IPS-18c (cell line): ENCODE results near the gene URGCP.
"Not testable (repeated sequence)": the region's sequence is repeated elsewhere in the genome, so short reads cannot be mapped to it uniquely, and the experiment has no call there.

Experiments
- H3K4me3 ChIP-seq: 2 replicates; pipeline ENCODE4 v1.7.0; 2013; ENCODE audit warnings: low read depth, mild to moderate bottlenecking, low read length, moderate library complexity; ENCODE audit not compliant: insufficient read depth
- H3K9me3 ChIP-seq: one replicate; pipeline ENCODE4 v1.6.1; 2013; ENCODE audit warnings: mild to moderate bottlenecking, low read length, moderate library complexity; ENCODE audit not compliant: control insufficient read depth, insufficient read depth

Gene URGCP

DNA sequence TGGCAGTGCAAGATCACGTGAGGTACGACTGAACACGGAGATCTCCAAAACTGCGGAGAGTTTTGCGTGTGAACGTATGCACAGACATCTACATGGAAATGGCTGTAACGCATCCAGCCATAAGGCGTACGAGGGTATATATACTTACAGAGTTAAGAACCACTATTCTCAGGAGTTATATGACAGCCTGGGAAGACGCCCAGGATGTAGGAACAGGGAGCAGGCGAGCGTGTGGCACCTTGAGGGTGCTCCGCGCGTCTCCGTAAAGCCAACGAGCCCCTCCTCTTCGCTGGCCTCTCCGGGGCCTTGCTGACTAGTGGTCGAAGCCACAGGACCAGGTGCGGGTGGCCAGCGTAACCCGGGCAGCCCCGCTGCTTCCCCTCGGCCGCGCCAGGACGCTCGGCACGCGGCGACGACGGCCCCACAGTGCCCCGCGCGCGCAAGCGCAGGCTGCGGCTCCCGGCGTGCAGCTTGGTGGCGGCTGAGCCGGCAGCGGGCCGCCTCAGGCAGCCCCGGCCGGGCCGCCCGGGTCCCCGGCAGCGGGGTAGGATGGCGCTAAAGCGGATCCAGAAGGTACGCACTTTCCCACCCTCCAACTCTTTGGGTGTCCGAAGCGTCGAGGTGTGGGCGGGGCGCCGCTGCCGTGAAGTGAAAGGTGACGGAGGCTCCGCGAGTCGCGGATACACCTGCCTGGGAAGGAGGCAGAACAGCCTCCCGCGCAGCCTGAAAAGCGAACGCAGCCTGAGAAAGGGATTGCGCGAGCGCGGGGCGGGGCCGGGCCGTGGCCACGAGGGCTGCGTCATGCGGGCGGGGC lies 19.8 kb upstream of the URGCP start, which contains the start of gene UBE2D4:
UBE2D4 (plus strand) TSS at position 453 of the 814 bp plus-strand sequence; CDS start at position 550, 97 bp downstream.
- no peaks in the 10 kb centered on the region for H3K9me3 ChIP-seq
- peak within 1 kb of the TSS; percentile 38 for H3K4me3 ChIP-seq

DNA sequence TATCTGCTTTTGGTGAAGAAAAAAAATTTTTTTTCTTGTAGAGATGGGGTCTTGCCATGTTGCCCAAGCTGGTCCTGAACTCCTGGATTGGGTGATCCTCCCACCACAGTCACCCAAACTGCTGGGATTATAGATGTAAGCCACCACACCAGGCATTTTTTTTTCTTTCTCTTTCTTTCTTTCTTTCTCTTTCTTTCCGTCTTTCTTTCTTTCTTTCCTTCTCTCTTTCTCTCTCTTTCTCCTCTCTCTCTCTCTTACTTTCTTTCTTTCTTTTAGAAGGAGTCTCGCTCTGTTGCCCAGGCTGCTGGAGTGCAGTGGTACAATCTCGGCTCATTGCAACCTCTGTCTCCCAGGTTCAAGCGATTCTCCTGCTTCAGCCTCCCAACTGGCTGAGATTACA lies 16.3 kb upstream of the URGCP start:
- Histone ChIP-seq H3K9me3 (no peaks in the 10 kb centered on the region), H3K4me3 (no peak overlapping the region)

DNA sequence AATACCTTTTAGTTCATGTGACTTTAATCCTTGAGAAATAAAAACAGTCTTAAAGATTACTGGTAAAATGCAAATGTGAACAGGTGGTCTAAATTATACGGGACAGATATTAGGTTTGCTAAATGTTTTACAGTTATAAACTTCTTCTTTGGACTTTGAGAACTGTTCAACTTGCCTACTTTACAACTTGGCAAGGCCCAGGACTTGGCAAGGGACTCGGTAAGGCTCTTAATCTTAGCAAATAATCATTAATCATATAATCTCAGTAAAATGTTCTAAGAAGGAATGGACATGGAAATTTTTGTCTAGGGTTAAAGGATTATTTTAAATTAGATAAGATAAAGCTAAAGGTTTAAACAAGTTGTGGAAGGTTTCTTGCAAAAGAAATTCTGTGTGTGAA lies 15.0 kb upstream of the URGCP start:
- no peak overlapping the region for H3K4me3 ChIP-seq
- H3K9me3 ChIP-seq: peaks cover 2% of the 10 kb centered on the region

DNA sequence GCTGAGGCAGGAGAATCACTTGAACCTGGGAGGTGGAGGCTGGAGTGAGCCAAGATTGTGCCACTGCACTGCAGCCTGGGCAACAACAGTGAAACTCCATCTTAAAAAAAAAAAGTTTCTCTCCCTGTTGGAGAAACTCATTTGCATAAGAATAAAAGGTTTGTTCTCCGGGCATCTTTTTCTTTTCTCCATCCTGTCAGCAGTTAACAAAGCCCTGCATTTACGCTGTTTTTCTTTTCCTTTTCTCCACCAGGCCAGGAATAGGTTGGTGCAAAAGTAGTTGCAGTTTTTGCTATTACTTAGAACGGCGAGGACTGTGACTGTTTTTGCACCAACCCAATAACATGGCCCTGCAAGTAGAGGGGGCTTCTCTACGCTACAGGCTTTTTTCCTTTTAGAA lies 9.5 kb upstream of the URGCP start:
- peaks cover 5% of the 10 kb centered on the region for H3K9me3 ChIP-seq
- no peak overlapping the region for H3K4me3 ChIP-seq

DNA sequence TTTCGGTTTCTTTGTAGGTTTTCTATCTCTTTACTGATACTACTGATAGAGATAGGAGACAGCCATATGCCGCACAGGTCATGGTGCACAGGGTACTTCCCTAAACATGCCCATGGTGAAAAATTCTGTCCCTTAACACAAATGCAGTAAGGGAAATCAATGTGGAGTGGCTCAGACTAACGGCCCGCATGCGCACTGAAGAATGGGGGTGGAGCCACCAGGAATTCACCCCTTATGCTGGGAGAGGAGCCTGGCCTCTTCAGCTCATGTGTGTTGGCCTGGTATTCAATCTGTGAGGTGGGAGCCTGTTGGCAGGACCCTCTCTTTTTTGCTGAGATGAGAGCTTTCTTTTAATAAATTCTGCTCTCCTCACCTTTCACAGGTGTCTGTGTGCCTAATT lies 8.4 kb upstream of the URGCP start:
- H3K9me3 ChIP-seq: peaks cover 5% of the 10 kb centered on the region
- no peak overlapping the region for H3K4me3 ChIP-seq

DNA sequence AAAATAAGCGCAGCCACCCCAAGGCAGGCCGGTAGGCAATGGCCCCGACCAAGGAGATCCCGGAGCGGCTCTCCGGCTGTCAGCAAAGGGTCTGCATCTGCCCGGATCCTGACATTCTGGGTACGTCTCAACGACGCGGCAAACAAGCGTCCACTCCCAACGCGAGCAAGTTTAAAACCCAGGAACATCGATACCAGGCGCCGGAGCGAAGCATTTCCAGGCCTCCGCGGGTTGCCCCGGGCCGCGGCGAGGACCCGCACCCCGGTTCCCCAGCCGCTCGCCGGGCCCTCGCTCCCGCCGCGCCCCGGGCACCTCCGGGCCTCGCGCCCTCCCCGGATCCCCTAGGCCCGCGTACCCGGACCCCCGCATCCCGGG lies 453 bp downstream of the URGCP start:
- Histone ChIP-seq H3K4me3 (peak overlapping the region; percentile 69), H3K9me3 (no peaks in the 10 kb centered on the region)

DNA sequence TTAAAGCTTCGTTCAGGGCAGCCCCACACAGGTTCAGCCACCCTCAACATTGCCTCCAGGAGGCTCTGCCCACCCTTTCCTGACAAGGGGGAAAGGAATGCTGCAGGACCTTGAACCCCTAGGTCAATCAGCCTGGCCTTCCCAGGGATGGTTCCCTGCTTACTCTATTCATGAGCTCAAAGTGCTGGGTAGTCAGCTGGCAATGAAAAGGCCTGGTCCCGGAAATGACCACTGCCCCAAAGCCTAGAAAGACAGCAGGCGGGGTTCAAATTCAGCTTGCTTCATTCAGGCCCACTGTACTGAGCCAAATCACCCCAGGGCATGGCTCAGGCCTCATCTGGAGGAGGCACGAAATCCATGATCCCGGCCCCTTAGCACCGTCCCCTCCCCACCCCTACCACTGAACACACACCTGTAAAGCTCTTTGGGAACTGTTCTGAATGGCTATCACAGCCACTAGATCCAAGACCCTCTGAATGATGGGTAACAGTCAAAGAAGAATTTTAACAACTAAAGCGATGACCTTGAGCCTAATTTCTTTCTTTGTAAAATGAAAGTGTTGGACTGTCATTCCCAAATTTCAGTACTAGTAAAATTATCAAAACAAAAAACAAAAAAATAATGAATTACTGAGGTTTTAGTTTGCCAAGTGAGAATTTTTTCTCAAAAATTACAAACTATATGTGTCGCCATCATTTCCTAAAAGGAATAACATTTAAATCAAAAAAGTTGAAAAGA lies 1.0 kb downstream of the URGCP start:
- Histone ChIP-seq H3K9me3 (no peaks in the 10 kb centered on the region), H3K4me3 (peak overlapping the region; percentile 69)

DNA sequence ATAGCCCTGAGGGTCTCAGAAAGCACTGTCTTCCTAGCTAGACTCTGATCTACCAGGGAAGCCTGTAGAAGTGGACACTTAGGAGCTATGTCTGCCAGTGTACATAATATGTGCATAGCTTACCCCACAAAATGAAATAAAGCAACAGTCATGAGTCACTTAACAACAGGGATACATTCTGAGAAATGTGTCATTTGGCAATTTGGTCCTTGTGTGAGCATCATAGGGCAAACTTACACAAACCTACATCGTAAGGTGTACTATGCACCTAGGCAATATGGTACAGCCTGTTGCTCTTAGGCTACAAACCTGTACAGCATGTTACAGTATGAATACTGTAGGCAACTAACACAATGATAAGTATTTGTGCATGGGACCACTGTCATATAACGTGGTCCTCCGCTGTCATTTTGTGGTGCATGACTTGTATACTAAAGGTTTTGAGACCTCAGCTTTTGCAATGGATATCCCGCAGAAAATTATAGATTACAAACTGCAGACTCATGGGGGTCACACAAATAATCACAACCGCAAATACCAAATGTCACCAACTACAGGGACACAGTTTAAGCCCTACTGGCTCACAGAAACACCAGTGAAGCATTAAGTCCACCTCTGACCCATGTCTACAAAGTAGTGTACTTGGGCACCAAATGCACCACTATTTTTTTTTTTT lies 1.7 kb downstream of the URGCP start:
- Histone ChIP-seq H3K9me3 (no peaks in the 10 kb centered on the region), H3K4me3 (no peak overlapping the region)

DNA sequence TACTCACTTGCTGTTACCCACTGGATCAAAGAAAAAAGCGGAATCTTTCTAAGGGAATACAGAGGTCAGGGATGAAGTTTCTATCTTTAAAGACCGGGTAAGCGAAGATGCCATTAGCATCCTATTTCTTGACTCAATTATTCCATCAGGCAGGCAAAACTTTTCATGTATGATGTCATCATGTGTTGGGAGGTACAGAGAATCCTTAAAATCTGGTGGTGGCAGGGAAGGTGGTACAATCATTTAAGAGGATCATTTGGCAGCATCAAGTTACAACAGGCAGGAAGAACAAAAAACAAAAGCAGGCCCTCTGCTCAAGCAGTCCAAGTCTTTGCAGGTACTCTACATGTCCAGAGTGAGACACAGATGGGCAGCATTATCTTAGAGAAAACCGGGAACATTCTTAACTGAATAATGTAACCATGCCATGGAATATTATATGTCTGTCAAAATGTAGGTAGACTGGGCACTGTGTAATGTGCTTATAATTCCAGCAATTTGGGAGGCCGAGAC lies 3.8 kb downstream of the URGCP start:
- Histone ChIP-seq H3K9me3 (no peaks in the 10 kb centered on the region), H3K4me3 (no peak overlapping the region)

DNA sequence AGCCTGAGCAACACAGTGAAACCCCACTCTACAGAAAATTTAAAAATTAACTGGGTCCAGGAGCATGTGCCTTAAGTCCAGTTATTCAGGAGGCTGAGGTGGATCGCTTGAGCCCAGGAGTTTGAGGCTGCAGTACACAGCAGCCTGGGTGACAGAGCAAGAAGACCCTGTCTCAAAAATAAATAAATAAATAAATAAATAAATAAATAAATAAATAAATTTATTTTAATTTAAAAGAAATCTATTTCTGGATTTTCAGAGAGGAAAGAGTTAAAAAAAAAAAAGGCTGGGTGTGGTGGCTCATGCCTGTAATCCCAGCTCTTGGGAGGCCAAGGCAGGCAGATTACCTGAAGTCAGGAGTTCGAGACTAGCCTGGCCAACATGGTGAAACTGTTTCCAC lies 7.8 kb downstream of the URGCP start:
- not testable (repeated sequence) for H3K9me3 ChIP-seq, H3K4me3 ChIP-seq

DNA sequence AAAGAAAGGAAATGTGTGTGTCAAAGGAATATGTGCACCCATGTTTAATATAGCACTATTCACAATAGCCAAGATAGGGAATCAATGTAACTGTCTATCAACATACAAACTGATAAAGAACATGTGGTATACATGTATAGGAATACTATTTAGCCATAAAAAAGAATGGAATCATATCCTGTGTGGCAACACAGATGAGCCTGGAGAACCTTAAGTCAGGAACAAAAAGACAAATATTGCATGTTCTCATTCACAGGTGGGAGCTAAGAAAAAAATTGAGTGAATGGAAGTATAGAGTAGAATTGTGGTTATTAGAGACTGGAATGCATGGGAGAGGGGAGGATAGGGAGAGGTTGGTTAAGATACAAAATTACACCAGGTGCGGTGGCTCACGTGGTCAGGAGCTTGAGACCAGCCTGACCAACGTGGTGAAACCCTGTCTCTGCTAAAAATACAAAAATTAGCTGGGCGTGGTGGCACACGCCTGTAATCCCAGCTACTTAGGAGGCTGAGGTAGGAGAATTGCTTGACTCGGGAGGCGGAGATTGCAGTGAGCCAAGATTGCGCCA lies 10.5 kb downstream of the URGCP start:
- Histone ChIP-seq H3K9me3 (peaks cover 2% of the 10 kb centered on the region), H3K4me3 (no peak overlapping the region)

DNA sequence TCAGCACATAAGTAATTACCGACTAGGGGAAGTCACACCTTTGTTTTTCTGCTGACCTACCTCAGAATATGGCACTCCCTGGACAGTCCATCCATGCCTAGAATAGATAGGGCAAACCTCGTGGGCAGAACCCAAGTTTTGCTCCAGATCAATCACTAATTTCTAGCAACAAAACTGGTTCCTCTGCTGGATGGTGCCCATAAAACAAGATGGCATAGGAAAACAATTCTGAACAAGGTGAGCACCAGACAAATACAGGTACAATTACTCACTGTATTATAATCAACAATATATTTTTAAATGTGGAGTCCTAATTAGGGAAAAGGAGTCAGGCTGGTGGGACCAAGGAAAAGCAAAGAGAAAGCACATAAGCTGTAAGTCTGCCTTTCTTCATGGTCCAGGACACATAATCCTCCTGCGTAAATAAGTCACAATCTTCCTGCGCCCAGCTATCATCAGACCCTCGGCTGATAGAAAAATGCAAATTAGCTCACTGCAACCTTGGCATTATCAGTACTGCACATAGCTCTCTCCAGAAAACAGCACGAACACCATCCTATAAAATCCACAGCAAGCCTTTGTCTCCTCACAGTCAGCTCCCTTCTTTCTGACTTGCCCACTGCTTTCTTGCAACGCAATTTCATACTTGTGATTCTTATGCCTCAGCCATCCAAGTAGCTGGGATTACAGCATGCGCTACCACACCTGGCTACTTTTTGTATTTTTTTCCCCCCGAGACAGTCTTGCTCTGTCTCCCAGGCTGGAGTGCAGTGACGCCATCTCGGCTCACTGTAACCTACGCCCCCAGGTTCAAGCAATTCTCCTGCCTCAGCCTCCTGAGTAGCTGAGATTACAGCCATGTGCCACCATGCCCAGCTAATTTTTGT lies 15.1 kb downstream of the URGCP start:
- Histone ChIP-seq H3K9me3 (peaks cover 2% of the 10 kb centered on the region), H3K4me3 (no peak overlapping the region)

DNA sequence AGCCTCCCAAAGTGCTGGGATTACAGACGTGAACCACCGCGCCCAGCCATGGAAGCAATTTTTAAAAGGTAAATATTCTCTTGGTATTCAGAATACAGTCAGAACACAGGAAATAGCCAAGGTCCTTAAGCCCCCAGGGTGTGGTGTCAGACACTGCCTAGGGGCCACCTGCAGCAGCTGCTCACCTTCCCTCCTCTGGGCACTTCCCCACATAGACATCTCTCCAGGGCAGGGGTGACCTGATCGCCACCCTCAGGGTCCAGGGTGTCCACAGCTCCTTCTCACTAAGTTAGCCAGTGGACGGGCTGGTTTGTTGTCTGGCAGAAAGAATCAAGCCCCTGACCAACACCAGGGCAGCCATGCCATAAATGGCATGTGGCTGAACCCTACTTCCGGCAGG lies 15.9 kb downstream of the URGCP start:
- peaks cover 2% of the 10 kb centered on the region for H3K9me3 ChIP-seq
- H3K4me3 ChIP-seq: no peak overlapping the region

DNA sequence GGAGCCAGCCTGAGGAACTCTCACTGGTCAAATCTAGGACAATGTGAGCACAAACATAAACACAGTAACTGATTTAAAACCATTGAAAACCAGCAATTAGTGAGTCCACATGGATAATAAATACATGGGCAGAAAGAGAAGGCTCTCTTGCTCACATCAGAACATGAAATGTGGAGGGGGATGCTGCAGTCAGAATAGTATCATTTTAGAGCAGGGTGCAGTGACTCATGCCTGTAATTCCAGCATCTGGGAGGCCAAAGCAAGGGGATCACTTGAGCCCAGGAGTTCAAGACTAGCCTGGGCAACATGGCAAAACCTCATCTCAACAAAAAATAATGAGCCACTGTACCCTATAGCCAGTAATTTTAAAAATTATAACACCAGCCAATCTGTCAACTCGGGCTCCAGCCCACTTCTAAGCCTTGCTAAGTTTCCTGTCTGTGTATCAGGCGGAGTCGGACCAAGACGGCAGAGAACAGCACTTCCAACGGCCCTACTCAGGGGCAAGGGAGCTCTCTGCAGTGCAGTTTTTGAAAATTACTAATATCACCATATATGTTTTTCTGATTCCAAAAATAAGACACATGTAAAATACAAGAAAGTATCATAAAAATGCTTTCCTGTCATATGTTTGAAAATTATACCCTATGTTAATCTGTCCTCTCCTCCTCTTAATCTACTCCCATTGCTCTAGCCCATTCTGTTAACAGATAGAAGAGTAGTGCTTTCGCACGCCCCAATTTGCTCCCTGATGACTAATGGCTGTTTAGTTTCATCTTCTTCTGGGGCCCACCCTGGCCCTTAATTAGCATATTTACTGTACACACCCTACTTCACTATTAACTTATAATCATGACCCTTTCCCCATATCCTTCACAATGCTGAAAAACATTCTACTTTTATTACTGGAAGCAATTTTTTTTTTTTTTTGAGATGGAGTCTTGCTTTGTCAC lies 17.1 kb downstream of the URGCP start:
- H3K4me3 ChIP-seq: no peak overlapping the region
- peaks cover 2% of the 10 kb centered on the region for H3K9me3 ChIP-seq

DNA sequence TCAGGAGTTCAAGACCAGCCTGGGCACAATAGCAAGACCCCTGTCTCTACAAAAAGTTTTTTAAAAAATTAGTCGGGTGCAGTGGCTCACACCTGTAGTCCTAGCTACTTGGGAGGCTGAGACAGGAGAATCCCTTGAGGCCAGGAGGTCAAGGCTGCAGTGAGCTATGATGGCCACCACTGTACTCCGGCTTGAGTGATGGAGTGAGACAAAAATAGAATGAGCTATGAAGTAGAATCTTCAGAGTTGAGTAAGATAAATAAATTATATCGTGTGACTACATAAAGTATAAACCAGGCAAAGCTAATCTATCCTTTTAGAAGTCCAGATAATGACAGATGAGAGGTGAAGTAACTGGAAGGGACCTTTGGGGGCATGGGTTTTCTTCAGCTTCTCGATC lies 21.8 kb downstream of the URGCP start:
- no peaks in the 10 kb centered on the region for H3K9me3 ChIP-seq

DNA sequence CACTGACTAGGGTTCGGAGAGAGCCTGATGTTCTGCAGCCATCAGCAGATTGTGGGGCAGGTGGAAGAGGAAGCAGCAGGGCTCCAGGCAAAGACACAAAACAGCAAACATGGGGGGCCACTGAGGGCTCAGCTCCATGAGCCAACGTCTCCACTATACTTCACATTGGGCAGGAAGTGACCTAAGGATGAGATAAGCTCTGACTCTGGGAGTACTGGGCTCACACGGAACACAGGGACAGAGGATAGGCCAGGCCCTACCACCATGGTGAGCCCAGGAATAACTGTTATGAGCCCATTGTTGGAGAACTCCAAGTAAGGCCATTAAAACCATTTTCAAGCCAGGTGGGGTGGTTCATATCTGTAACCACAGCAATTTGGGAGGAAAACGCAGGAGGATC lies 22.2 kb downstream of the URGCP start:
- Histone ChIP-seq H3K9me3 (no peaks in the 10 kb centered on the region), H3K4me3 (no peak overlapping the region)

More for the DNA sequence above, 21.8 kb downstream of the URGCP start:
- H3K4me3 ChIP-seq: no peak overlapping the region
